ENCODE results near the gene VWA8. TPM values are rescaled to one million over a fixed set of nuclear protein-coding genes. Genes with fewer than 3 reads are reported as not detected.
"Not testable (repeated sequence)": the region's sequence is repeated elsewhere in the genome, so short reads cannot be mapped to it uniquely, and the experiment has no call there.

VWA8 gene
- total and polyA plus RNA-seq, 10 donors, result 2.7 to 33.6 (median 18.3) TPM

- DNase-seq, result no peak
- Histone ChIP-seq H3K9me3 (peaks cover 0 to 6% (median 0%) of the 10 kb centered on the region in 8 donors), H3K4me1 (peaks cover 0 to 12% (median 9%) of the 10 kb centered on the region in 6 donors), H3K27me3 (replicated peaks in 1 of 7) (no peaks in the 10 kb centered on the region), H3K4me3 (no peak overlapping the region), H3K27ac (no peak overlapping the region), H3K36me3 (peaks cover 0 to 12% (median 0%) of the 10 kb centered on the region in 6 donors)
- intact Hi-C loops (cut with DNase I; ENCODE audit: low total_unique reads), result no loop called here
- whole genome bisulfite sequencing, 5 donors, result 45 to 54% (median 51%) methylated on average over 2 of the region's 2 CpGs
- TF ChIP-seq POLR2A (IDR thresholded peaks at IDR 0.05), result no peak
- no peak for TF ChIP-seq POLR2AphosphoS5 (IDR thresholded peaks at IDR 0.05)
- TF ChIP-seq CTCF (IDR thresholded peaks at IDR 0.05 in 8 of 11, conservative IDR thresholded peaks at IDR 0.05 in 3 of 11), result no peak
Observed at GRCh38 chr13:41842036-41842620, 118.8 kb downstream of the VWA8 start.

GRCh38 chr13:41837629-41838028, 123.3 kb downstream of the VWA8 start:
- DNase-seq, result no peak
- 29 to 43% (median 33%) methylated on average over 2 of the region's 2 CpGs for WGBS, 5 donors
- intact Hi-C loops (cut with DNase I; ENCODE audit: low total_unique reads), result no loop called here

GRCh38 chr13:41835871-41836270, 125.0 kb downstream of the VWA8 start:
- Histone ChIP-seq H3K4me3 (no peak overlapping the region), H3K4me1 (peaks cover 0 to 12% (median 7%) of the 10 kb centered on the region in 6 donors), H3K27ac (no peak overlapping the region), H3K36me3 (peaks cover 0 to 44% (median 4%) of the 10 kb centered on the region in 6 donors), H3K27me3 (replicated peaks in 1 of 7) (no peaks in the 10 kb centered on the region), H3K9me3 (no peaks in the 10 kb centered on the region)
- DNase-seq, result no peak
- TF ChIP-seq CTCF (IDR thresholded peaks at IDR 0.05 in 8 of 11, conservative IDR thresholded peaks at IDR 0.05 in 3 of 11) (no peak), POLR2A (IDR thresholded peaks at IDR 0.05) (no peak), POLR2AphosphoS5 (IDR thresholded peaks at IDR 0.05) (no peak)
- intact Hi-C loops (cut with DNase I; ENCODE audit: low total_unique reads), result no loop called here
- WGBS, 5 donors, result 66 to 97% (median 95%) methylated on average over 2 of the region's 2 CpGs

More at GRCh38 chr13:41837629-41838028, 123.3 kb downstream of the VWA8 start:
- H3K27ac ChIP-seq, result no peak overlapping the region
- no peaks in the 10 kb centered on the region for H3K9me3 ChIP-seq
- H3K4me1 ChIP-seq, result peaks cover 0 to 12% (median 10%) of the 10 kb centered on the region in 6 donors
- H3K36me3 ChIP-seq, result peaks cover 0 to 27% (median 0%) of the 10 kb centered on the region in 6 donors
- H3K27me3 ChIP-seq (replicated peaks in 1 of 7), result no peaks in the 10 kb centered on the region
- no peak for TF ChIP-seq CTCF (IDR thresholded peaks at IDR 0.05 in 8 of 11, conservative IDR thresholded peaks at IDR 0.05 in 3 of 11)
- TF ChIP-seq POLR2A (IDR thresholded peaks at IDR 0.05), result no peak
- no peak for TF ChIP-seq POLR2AphosphoS5 (IDR thresholded peaks at IDR 0.05)
- no peak overlapping the region for H3K4me3 ChIP-seq

- intact Hi-C loops (cut with DNase I; ENCODE audit: low total_unique reads); H3K27me3 ChIP-seq (replicated peaks in 1 of 7); H3K9me3 ChIP-seq; H3K27ac ChIP-seq; DNase-seq; H3K4me3 ChIP-seq: not testable (repeated sequence)
- 90 to 99% (median 96%) methylated on average over 3 of the region's 3 CpGs for WGBS, 5 donors
- Histone ChIP-seq H3K4me1 (peaks cover 0 to 12% (median 7%) of the 10 kb centered on the region in 6 donors), H3K36me3 (peaks cover 0 to 46% (median 4%) of the 10 kb centered on the region in 6 donors)
Observed at GRCh38 chr13:41834697-41835096, 126.2 kb downstream of the VWA8 start.
